H9 (cell line): Measurements from ENCODE around the gene PSMB7. TPM values are rescaled to one million over a fixed set of nuclear protein-coding genes. Genes with fewer than 3 reads are reported as not detected.

Experiments
- DNase-seq: peaks from one replicate; pipeline ENCODE4 v3.0.0-alpha.2; 2017
- H2AFZ ChIP-seq: one replicate; pipeline ENCODE4 v1.6.1; 2013; ENCODE audit warnings: mild to moderate bottlenecking, low read length, control low read depth, moderate library complexity
- H2AK5ac ChIP-seq: 2 replicates; pipeline ENCODE4 v1.6.1; 2013; ENCODE audit warnings: low read length, control low read depth, mixed read lengths; ENCODE audit not compliant: insufficient read length
- H2BK120ac ChIP-seq: one replicate; pipeline ENCODE4 v1.6.1; 2013; ENCODE audit warnings: low read depth, mild to moderate bottlenecking, low read length, control low read depth, inconsistent platforms; ENCODE audit not compliant: poor library complexity, severe bottlenecking
- H2BK12ac ChIP-seq: 2 replicates; pipeline ENCODE4 v1.6.1; 2013; ENCODE audit warnings: low read length, control low read depth, mixed read lengths, low read depth; ENCODE audit not compliant: insufficient read length
- H2BK15ac ChIP-seq: 2 replicates; pipeline ENCODE4 v1.6.1; 2013; ENCODE audit warnings: low read depth, low read length, control low read depth
- H2BK20ac ChIP-seq: one replicate; pipeline ENCODE4 v1.6.1; 2013; ENCODE audit warnings: low read depth, mild to moderate bottlenecking, low read length, control low read depth, inconsistent platforms; ENCODE audit not compliant: poor library complexity, severe bottlenecking
- H2BK5ac ChIP-seq: 2 replicates; pipeline ENCODE4 v1.6.1; 2013; ENCODE audit warnings: low read length, control low read depth, mixed read lengths; ENCODE audit not compliant: insufficient read length
- H3K14ac ChIP-seq: 2 replicates; pipeline ENCODE4 v1.6.1; 2013; ENCODE audit warnings: low read length, control low read depth; ENCODE audit not compliant: insufficient read depth
- H3K18ac ChIP-seq: 2 replicates; pipeline ENCODE4 v1.6.1; 2013; ENCODE audit warnings: low read depth, mild to moderate bottlenecking, mixed read lengths, low read length, control low read depth; ENCODE audit not compliant: insufficient read length
- H3K23ac ChIP-seq: 2 replicates; pipeline ENCODE4 v1.6.1; 2013; ENCODE audit warnings: low read length, control low read depth, mixed read lengths, low read depth; ENCODE audit not compliant: insufficient read length
- H3K23me2 ChIP-seq: 2 replicates; pipeline ENCODE4 v1.6.1; 2013; ENCODE audit warnings: low read depth, mild to moderate bottlenecking, mixed read lengths, low read length, control low read depth; ENCODE audit not compliant: insufficient read length, poor library complexity, severe bottlenecking
- H3K27ac ChIP-seq: 2 replicates; pipeline ENCODE4 v1.5.1; 2013; ENCODE audit warnings: low read length, control low read depth, mixed read lengths, low read depth; ENCODE audit not compliant: insufficient read length
- H3K27me3 ChIP-seq: 2 replicates; pipeline ENCODE4 v1.6.1; 2013; ENCODE audit warnings: low read length, control low read depth, inconsistent platforms; ENCODE audit not compliant: insufficient read depth
- H3K4ac ChIP-seq: 2 replicates; pipeline ENCODE4 v1.6.1; 2013; ENCODE audit warnings: low read depth, mild to moderate bottlenecking, control low read depth, inconsistent platforms, low read length, moderate library complexity
- H3K4me1 ChIP-seq: 2 replicates; pipeline ENCODE4 v1.6.1; 2013; ENCODE audit warnings: low read length, control low read depth, inconsistent platforms; ENCODE audit not compliant: insufficient read depth
- H3K4me2 ChIP-seq: 2 replicates; pipeline ENCODE4 v1.6.1; 2013; ENCODE audit warnings: low read length, control low read depth, mixed read lengths; ENCODE audit not compliant: insufficient read length, insufficient read depth
- H3K56ac ChIP-seq: 2 replicates; pipeline ENCODE4 v1.6.1; 2013; ENCODE audit warnings: low read depth, mild to moderate bottlenecking, mixed read lengths, low read length, control low read depth; ENCODE audit not compliant: insufficient read length
- H3K79me1 ChIP-seq: 2 replicates; pipeline ENCODE4 v1.6.1; 2013; ENCODE audit warnings: low read depth, mild to moderate bottlenecking, moderate library complexity, low read length, control low read depth, inconsistent platforms; ENCODE audit not compliant: insufficient read depth, poor library complexity, severe bottlenecking
- H3K79me2 ChIP-seq: 2 replicates; pipeline ENCODE4 v1.6.1; 2013; ENCODE audit warnings: low read length, control low read depth, inconsistent platforms; ENCODE audit not compliant: insufficient read depth
- H3K9ac ChIP-seq: 2 replicates; pipeline ENCODE4 v1.6.1; 2013; ENCODE audit warnings: low read length, control low read depth, mixed read lengths; ENCODE audit not compliant: insufficient read length; ENCODE audit errors: extremely low read depth
- H3K9me3 ChIP-seq: one replicate; pipeline ENCODE4 v1.6.1; 2013; ENCODE audit warnings: low read depth, low read length, inconsistent platforms; ENCODE audit not compliant: control insufficient read depth
- H3T11ph ChIP-seq: one replicate; pipeline ENCODE4 v1.6.1; 2013; ENCODE audit warnings: mild to moderate bottlenecking, low read length, control low read depth, inconsistent platforms
- H4K20me1 ChIP-seq: one replicate; pipeline ENCODE4 v1.6.1; 2013; ENCODE audit not compliant: control insufficient read depth, insufficient read length, insufficient read depth
- H4K5ac ChIP-seq: 2 replicates; pipeline ENCODE4 v1.6.1; 2013; ENCODE audit warnings: low read depth, mild to moderate bottlenecking, mixed read lengths, low read length, control low read depth; ENCODE audit not compliant: insufficient read length
- H4K8ac ChIP-seq: replicated peaks from 2 replicates; pipeline ENCODE4 v1.6.1; 2013; ENCODE audit warnings: low read length, control low read depth, mixed read lengths, low read depth; ENCODE audit not compliant: insufficient read length
- H4K91ac ChIP-seq: 2 replicates; pipeline ENCODE4 v1.6.1; 2013; ENCODE audit warnings: low read depth, mild to moderate bottlenecking, moderate library complexity, mixed read lengths, low read length, control low read depth; ENCODE audit not compliant: insufficient read length
- H3K27ac Mint-ChIP-seq, 3 experiments: 2 replicates in 2 of 3; 3 replicates in 1 of 3; pipeline ENCODE4 v1.8.0; 2020 to 2021; ENCODE audit warnings: mixed read lengths in 3 of 3, mild to moderate bottlenecking in 1 of 3, moderate library complexity in 1 of 3
- H3K27me3 Mint-ChIP-seq: 2 replicates; pipeline ENCODE4 v1.8.0; 2021; ENCODE audit warnings: low read depth, mild to moderate bottlenecking, moderate library complexity, mixed read lengths
- H3K36me3 Mint-ChIP-seq, 3 experiments: 2 replicates in 2 of 3; 3 replicates in 1 of 3; pipeline ENCODE4 v1.8.0; 2020 to 2021; ENCODE audit warnings: low read depth in 3 of 3, mixed read lengths in 3 of 3; ENCODE audit not compliant: insufficient read depth in 1 of 3
- H3K4me1 Mint-ChIP-seq, 2 experiments: 2 replicates each; pipeline ENCODE4 v1.8.0; 2020; ENCODE audit warnings: mixed read lengths in 2 of 2
- H3K4me3 Mint-ChIP-seq, 2 experiments: 2 replicates in 1 of 2; 3 replicates in 1 of 2; pipeline ENCODE4 v1.8.0; 2020 to 2021; ENCODE audit warnings: mild to moderate bottlenecking in 2 of 2, mixed read lengths in 2 of 2, moderate library complexity in 1 of 2
- H3K9me3 Mint-ChIP-seq, 2 experiments: 2 replicates in 1 of 2; 3 replicates in 1 of 2; pipeline ENCODE4 v1.8.0; 2020; ENCODE audit warnings: mild to moderate bottlenecking in 2 of 2, mixed read lengths in 2 of 2, moderate library complexity in 1 of 2
- CTCF ChIP-seq: fragments of 200-600 bp; sonication (generic); conservative IDR thresholded peaks from 3 replicates; pipeline ENCODE4 v1.8.0; 2021; ENCODE audit warnings: antibody characterized with exemption, mild to moderate bottlenecking
- WGBS: extraction: QIAGEN DNeasy Blood & Tissue Kit; methylation state at CpG from one replicate; pipeline ENCODE4 v1.1.7; 2013; ENCODE audit warnings: missing lambda C conversion rate, low lambda C conversion rate, mixed read lengths; ENCODE audit not compliant: insufficient read length; ENCODE audit errors: extremely low coverage; 5-methylcytosine and 5-hydroxymethylcytosine counted together
- total RNA-seq: library from RNA; stranded (reverse); gene quantifications from 2 replicates; pipeline ENCODE4 v1.2.1, GENCODE V29; 2021

The PSMB7 gene
- total RNA-seq, 1 experiment from 2014 or later: 209 TPM

GRCh38 chr9:124439086-124439485 lies 23.8 kb upstream of the PSMB7 start:
- Histone ChIP-seq H2AFZ (no peak overlapping the region), H4K5ac (no peak overlapping the region), H3K9me3 (no peaks in the 10 kb centered on the region), H2BK5ac (no peak overlapping the region), H2BK20ac (no peak overlapping the region), H3K23me2 (no peaks in the 10 kb centered on the region), H3K23ac (no peak overlapping the region), H3K4me2 (no peak overlapping the region), H4K91ac (no peak overlapping the region), H3T11ph (no peak overlapping the region), H2BK120ac (no peak overlapping the region), H2AK5ac (no peak overlapping the region), H4K20me1 (no peaks in the 10 kb centered on the region), H4K8ac (no peak overlapping the region), H2BK12ac (no peak overlapping the region), H3K9ac (no peak overlapping the region), H3K14ac (no peak overlapping the region), H3K18ac (no peak overlapping the region), H2BK15ac (no peak overlapping the region), H3K4ac (no peak overlapping the region), H3K27ac (no peak overlapping the region), H3K56ac (no peak overlapping the region), H3K79me2 (no peaks in the 10 kb centered on the region), H3K79me1 (no peaks in the 10 kb centered on the region), H3K4me1 (no peaks in the 10 kb centered on the region), H3K27me3 (no peaks in the 10 kb centered on the region)
- peaks cover 32% of the 10 kb centered on the region for H3K27me3 Mint-ChIP-seq
- H3K9me3 Mint-ChIP-seq: peaks cover 0 to 2% of the 10 kb centered on the region in 2 experiments; a peak in 1 of 5 replicates
- no peak for TF ChIP-seq CTCF
- H3K4me1 Mint-ChIP-seq: no peaks in the 10 kb centered on the region
- no CpG with 5 or more reads among the region's 1 CpG for WGBS
- H3K27ac Mint-ChIP-seq: no peak overlapping the region
- H3K36me3 Mint-ChIP-seq: no peaks in the 10 kb centered on the region
- H3K4me3 Mint-ChIP-seq: no peak overlapping the region
- DNase-seq: no peak
